Tibial nerve (tissue), 4 donors: ENCODE measurements around the gene ZNF761. TPM values are rescaled to one million over a fixed set of nuclear protein-coding genes. Genes with fewer than 3 reads are reported as not detected.
"Not testable (repeated sequence)": the region's sequence is repeated elsewhere in the genome, so short reads cannot be mapped to it uniquely, and the experiment has no call there.

ENCODE experiments used
- DNase-seq, 2 donors: peaks; one replicate each; pipeline ENCODE4 v3.0.0-alpha.2; 2019; ENCODE audit warnings: low spot score in 2 of 2
- H3K27ac ChIP-seq, 4 donors: fragments of 200-600 bp; sonication (generic) in 3 of 4; one replicate each; pipeline ENCODE4 v1.5.1; 2017 to 2019; ENCODE audit warnings: mild to moderate bottlenecking in 1 of 4
- H3K27me3 ChIP-seq, 2 donors: fragments of 200-600 bp; sonication (generic) in 1 of 2; one replicate each; pipeline versions ENCODE4 v1.5.1 to v1.6.0; 2017 to 2019
- H3K36me3 ChIP-seq, 3 donors: fragments of 200-600 bp; sonication (generic); one replicate each; pipeline ENCODE4 v1.5.1; 2018 to 2019
- H3K4me1 ChIP-seq, 4 donors: fragments of 200-600 bp; sonication (generic) in 3 of 4; one replicate each; pipeline ENCODE4 v1.5.1; 2017 to 2019
- H3K4me3 ChIP-seq, 4 donors: fragments of 200-600 bp; sonication (generic) in 3 of 4; one replicate each; pipeline ENCODE4 v1.5.1; 2017 to 2019; ENCODE audit warnings: mild to moderate bottlenecking in 1 of 4, moderate library complexity in 1 of 4
- H3K9me3 ChIP-seq, 4 donors: fragments of 200-600 bp; sonication (generic) in 3 of 4; one replicate each; pipeline ENCODE4 v1.5.1; 2017 to 2019
- CTCF ChIP-seq, 5 experiments: fragments of 200-600 bp in 3 of 5; fragments of 450-650 bp in 2 of 5; sonication (generic) in 3 of 5; IDR thresholded peaks; one replicate each; pipeline ENCODE4 v1.5.1; 2016 to 2019; ENCODE audit warnings: antibody characterized with exemption in 5 of 5, mild to moderate bottlenecking in 3 of 5, moderate library complexity in 2 of 5
- EP300 ChIP-seq, 2 donors: sonication (generic); formaldehyde crosslinking; IDR thresholded peaks; one replicate each; pipeline ENCODE4 v1.6.1; 2017; ENCODE audit warnings: antibody characterized with exemption in 2 of 2, mild to moderate bottlenecking in 1 of 2
- POLR2A ChIP-seq, 2 donors: fragments of 450-650 bp; IDR thresholded peaks; one replicate each; pipeline ENCODE4 v1.6.1; 2017; ENCODE audit warnings: antibody characterized with exemption in 2 of 2, mild to moderate bottlenecking in 2 of 2, moderate library complexity in 2 of 2
- WGBS, 2 donors: methylation state at CpG; one replicate each; pipeline ENCODE4 v1.1.5; 2018; 5-methylcytosine and 5-hydroxymethylcytosine counted together
- small RNA-seq: library from RNA; depleted of rRNA; stranded (forward); fragments of <200 nt; gene quantifications from one replicate; pipeline ENCODE3, GENCODE V24; 2016
- total RNA-seq, 4 donors: library from RNA; depleted of rRNA; stranded (reverse); fragments of >200 nt; gene quantifications; one replicate each; pipeline ENCODE4 v1.1.0, GENCODE V29; 2016

The ZNF761 gene
- total RNA-seq, 4 donors from 2014 or later, result 9.2 to 15.3 (median 10.5) TPM

- not testable (repeated sequence) for DNase-seq, H3K9me3 ChIP-seq, H3K27me3 ChIP-seq, H3K36me3 ChIP-seq, H3K4me1 ChIP-seq
- Histone ChIP-seq H3K27ac (peak overlapping the region in 1 of 4 donors; percentile 18), H3K4me3 (peak overlapping the region in 1 of 4 donors; percentile 18)
- 9 to 14% methylated on average over 11 to 13 of the region's 13 CpGs for WGBS, 2 donors
Observed at GRCh38 chr19:53504365-53504703, 72.5 kb downstream of the ZNF761 start.

GRCh38 chr19:53504885-53505284 is 73.1 kb downstream of the ZNF761 start:
- peaks cover 0 to 8% (median 0%) of the 10 kb centered on the region in 4 donors for H3K4me1 ChIP-seq
- no peaks in the 10 kb centered on the region for H3K27me3 ChIP-seq
- H3K36me3 ChIP-seq, result no peaks in the 10 kb centered on the region
- no peak for DNase-seq
- peak in 1 of 2 donors; percentile 14 for TF ChIP-seq EP300 (IDR thresholded peaks at IDR 0.05)
- no peak for TF ChIP-seq CTCF (IDR thresholded peaks at IDR 0.05)
- H3K4me3 ChIP-seq, result peak overlapping the region in 1 of 4 donors; percentile 18
- peak overlapping the region in 1 of 4 donors; percentile 18 for H3K27ac ChIP-seq
- H3K9me3 ChIP-seq, result no peaks in the 10 kb centered on the region
- WGBS, 2 donors, result 25 to 34% methylated on average over 7 of the region's 7 CpGs

GRCh38 chr19:53506728-53507127 is 74.9 kb downstream of the ZNF761 start:
- Histone ChIP-seq H3K4me3 (no peak overlapping the region), H3K36me3 (no peaks in the 10 kb centered on the region), H3K9me3 (no peaks in the 10 kb centered on the region), H3K27me3 (no peaks in the 10 kb centered on the region), H3K4me1 (peaks cover 0 to 8% (median 0%) of the 10 kb centered on the region in 4 donors), H3K27ac (no peak overlapping the region)
- no peak for DNase-seq
- WGBS, 2 donors, result 69 to 74% methylated on average over 8 of the region's 8 CpGs
- TF ChIP-seq CTCF (IDR thresholded peaks at IDR 0.05) (no peak), EP300 (IDR thresholded peaks at IDR 0.05) (no peak), POLR2A (IDR thresholded peaks at IDR 0.05) (no peak)

Small RNA genes lying within 50 kb of the gene (small RNA-seq; reads per million reads assigned to genes)
- gene RPL39P36, result not detected

Other genes with a start within 250 kb of the ZNF761 start
- 10 to 100 TPM in 1 of 4 donors, 1 to 10 TPM in 3; 5.4 to 19.6 (median 6.1) TPM for gene ZNF665, start 238.6 kb upstream of the ZNF761 start, total RNA-seq
- 10 to 100 TPM; 15.1 to 28.2 (median 20.3) TPM for gene ZNF677, start 177.1 kb upstream of the ZNF761 start, total RNA-seq
- not detected for gene VN1R2, start 173.7 kb upstream of the ZNF761 start, total RNA-seq
- gene VN1R4, start 164.3 kb upstream of the ZNF761 start, total RNA-seq, result not detected
- 10 to 100 TPM in 1 of 4 donors, 1 to 10 TPM in 3; 5.7 to 11.1 (median 7.6) TPM for gene ZNF845, start 98.2 kb upstream of the ZNF761 start, total RNA-seq
- 1 to 10 TPM; 4.2 to 9.6 (median 7.3) TPM for gene ZNF525, start 66.3 kb upstream of the ZNF761 start, total RNA-seq
- gene ZNF765, start 36.8 kb upstream of the ZNF761 start, total RNA-seq, result 10 to 100 TPM in 3 of 4 donors, 1 to 10 TPM in 1; 7.2 to 16.5 (median 10.1) TPM
- gene ZNF813, start 35.7 kb downstream of the ZNF761 start, total RNA-seq, result 1 to 10 TPM; 2.5 to 4.9 (median 3.8) TPM
- gene ZNF331, start 106.2 kb downstream of the ZNF761 start, total RNA-seq, result 10 to 100 TPM; 27.3 to 46.8 (median 32.9) TPM
- gene DPRX, start 200.0 kb downstream of the ZNF761 start, total RNA-seq, result not detected